Astrocyte (in vitro differentiated cells and primary cell): ENCODE results near the gene YJU2.

Source experiments
- CTCF ChIP-seq: IDR thresholded peaks from 2 replicates; pipeline ENCODE4 v1.5.1; 2011; ENCODE audit warnings: low read depth, mild to moderate bottlenecking, inconsistent platforms, low read length, moderate library complexity; ENCODE audit not compliant: insufficient read depth
- EZH2 ChIP-seq: IDR thresholded peaks from 2 replicates; pipeline ENCODE4 v1.6.1; 2012; ENCODE audit warnings: mild to moderate bottlenecking, low read length, inconsistent platforms; ENCODE audit not compliant: insufficient read depth

- TF ChIP-seq CTCF (no peak), EZH2 (no peak)
Measured at GRCh38 chr19:4238831-4239230, 8.0 kb upstream of the YJU2 start.
